ENCODE measurements around the gene CARD11.

The CARD11 gene

DNA sequence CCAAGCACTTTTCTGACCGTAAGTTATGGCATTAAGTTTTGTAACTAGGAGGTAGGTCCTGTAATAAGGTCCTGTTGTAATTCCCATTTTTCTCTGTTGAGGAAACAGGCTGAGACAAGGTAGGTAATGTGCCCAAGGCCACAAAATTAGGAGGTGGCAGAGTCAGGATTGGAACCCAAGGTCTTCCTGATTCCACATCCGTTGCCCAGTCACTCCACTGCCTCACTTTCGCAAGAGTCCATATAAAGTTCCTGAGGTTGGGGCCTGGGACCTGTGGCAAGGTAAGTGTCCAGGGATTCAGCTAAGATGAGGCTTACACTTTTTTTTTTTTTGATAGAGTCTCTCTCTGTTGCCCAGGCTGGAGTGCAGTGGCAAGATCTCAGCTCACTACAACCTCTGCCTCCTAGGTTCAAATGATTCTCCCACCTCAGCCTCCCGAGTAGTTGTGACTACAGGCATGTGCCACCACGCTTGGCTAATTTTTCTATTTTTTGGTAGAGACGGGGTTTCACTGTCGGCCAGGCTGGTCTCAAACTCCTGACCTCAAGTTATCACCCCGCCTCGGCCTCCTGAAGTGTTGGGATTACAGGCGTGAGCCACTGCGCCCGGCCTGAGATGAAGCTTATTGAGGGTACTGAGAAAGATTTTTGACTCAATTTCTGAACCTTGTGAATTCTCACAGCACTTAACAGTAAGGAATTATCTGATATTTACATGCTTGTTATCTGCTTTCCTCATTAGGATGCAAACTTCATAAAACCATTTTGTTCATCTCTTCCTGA lies 179.3 kb downstream of the CARD11 start:
- no peak for DNase-seq

DNA sequence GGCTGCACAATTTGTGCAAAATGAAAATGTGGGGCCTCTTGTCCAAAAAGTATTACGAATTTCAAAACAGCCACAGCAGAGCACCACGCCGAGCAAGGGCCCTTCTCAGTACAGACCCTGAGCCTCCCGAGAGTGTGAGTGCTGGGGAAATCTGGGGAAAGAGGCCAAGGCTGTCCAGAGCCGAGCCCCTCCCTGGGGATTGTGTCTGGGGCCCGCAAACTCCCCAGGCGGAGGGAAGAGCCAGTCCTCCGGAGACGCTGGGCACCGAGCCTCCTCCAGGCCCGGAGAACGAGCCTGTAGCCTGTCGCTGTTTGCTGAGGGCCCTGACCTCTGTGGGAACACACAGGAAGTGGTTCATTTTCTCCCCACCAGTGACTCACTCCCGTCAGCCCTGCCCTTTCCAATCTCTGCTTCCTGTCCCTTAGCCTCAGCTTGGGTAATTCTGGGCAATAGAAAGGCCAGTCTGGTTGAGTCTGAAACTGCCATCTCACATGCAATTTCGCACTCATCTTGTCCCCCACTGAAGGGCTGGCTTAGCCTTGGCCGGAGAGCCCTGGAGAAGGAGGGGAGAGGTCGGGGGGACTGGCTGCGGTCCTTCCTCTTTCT lies 180.1 kb downstream of the CARD11 start:
- DNase-seq: peak; percentile 43

DNA sequence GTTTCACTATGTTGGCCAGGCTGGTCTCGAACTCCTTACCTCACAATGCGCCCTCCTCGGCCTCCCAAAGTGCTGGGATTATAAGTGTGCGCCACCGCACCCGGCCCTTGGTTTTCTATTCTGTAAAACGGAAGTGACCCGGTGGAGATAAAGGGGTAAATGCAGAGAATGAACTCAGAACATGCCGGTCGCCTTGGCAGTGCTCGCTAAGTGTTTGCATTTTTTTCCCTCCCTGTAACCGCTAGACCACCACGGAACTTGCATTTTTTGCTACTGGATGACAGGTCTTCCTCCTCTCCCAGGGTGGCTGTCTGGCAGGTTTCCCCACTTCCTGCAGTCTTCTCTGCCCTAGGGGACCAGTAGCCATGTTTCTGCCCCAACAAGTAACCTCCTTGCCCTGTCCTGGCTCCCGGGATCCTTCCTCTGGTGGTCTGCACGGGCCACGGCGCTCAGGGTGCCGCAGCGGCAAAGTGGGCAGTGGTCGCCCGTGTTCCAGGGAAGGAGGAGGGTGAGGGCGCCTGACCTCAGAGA lies 180.8 kb downstream of the CARD11 start:
- no peak for DNase-seq

DNA sequence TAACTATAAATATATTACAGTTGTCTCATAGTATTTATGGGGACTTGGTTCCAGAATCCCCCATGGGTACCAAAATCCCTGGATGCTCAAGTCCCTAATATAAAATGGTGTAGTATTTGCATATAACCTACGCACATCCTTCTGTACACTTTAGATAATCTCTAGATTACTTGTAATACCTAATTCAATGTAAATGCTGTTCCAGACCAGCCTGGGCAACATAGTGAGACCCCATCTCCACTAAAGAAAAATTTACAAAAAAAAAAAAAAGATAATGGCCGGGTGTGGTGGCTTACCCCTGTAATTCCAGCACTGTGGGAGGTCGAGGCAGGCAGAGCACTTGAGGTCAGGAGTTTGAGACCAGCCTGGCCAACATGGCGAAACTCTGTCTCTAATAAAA lies 182.2 kb downstream of the CARD11 start:
- DNase-seq: no peak

DNA sequence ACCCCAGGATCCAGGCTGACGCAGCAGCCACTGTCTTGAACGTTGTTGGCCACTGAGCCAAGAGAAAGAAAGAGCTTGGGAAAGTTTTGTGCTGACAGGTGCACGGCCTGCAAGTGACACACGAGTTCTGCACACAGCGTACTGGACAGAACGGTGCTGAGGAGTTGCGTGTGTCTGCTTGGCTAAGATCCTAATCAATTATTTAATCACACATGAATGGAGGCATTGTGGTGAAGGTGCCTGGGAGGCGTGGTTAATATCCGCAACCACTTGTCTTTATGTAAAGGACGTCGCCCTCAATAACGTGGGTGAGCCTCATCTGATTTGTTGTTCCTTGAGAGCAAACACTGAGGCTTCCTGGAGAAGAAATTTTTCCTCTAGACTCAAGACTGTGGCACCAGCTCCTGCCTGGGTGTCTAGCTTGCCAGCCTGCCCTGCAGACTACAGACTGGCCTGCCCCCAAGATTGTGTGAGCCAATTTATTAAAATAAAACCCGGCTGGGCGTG lies 183.0 kb downstream of the CARD11 start:
- DNase-seq: no peak

DNA sequence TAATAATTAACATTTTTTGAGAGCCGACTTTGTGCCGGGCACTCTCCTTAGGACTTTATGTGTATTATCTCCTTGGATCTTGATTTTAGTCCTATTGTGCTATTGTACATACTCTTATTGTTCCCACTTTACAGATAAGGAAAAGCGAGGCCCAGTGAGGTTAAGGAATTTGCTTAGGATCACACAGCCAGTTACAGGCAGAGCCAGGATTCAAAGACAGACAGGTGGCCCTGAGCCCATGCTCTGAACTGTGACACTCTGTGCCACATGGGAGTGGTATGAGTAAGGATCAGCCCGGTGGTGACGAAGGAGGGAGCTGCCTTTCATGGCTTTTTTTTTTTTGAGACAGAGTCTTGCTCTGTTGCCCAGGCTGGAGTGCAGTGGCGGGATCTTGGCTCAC lies 183.7 kb downstream of the CARD11 start:
- DNase-seq: no peak

DNA sequence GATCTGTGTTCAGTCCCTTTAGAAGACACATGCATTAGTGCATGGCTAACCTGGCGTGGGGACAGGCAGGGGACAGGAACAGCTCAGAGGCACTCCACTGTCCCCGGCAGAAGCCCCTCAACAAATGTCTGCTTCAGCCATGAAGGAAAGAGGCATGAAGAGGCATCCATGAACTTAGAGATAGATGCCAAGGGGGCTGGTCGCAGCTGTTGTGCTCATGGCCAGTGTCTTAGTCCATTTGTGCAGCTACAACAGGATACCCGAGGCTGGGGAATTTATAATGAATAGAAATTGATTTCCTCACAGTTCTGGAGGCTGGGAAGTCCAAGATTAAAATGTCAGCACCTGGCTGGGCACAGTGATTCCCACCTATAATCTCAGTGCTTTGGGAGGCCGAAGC lies 185.0 kb downstream of the CARD11 start:
- DNase-seq: no peak

DNA sequence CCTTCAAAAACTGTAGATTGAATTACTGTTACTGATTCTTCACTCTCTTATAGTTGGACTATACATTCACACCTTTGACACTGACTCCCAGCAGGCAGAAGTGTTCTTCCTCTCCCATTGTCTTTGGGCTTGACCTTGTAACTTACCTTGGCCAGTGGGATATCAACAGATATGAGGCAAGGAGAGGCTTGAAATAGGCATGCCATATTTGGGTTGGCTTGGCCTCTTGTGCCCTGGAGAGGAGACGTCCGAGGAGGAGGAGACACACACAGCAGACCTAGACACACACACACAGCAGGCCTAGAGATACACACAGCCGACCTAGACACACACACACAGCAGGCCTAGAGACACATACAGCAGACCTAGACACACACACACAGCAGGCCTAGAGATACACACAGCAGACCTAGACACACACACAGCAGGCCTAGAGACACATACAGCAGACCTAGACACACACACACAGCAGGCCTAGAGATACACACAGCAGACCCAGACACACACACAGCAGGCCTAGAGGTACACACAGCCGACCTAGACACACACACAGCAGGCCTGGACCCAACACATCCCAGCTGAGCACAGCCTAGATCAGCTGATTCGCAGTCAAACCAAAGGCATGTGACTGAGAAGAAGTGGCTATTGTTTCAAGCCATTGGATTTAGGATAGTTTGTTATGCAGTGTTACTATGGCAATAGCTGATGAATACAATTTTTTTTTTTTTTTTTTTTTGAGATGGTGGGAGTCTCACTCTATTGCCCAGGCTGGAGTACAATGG lies 187.1 kb downstream of the CARD11 start:
- no peak for DNase-seq

Measured in activated T-cell treated with anti-CD3 and anti-CD28 coated beads for 4 hours (primary cell).